Choroid plexus epithelial cell (primary cell): ENCODE results near the gene HAUS8.
A peak's percentile ranks its signal among the peaks of the same experiment; 100 is the strongest.
"Not testable (repeated sequence)": the region's sequence is repeated elsewhere in the genome, so short reads cannot be mapped to it uniquely, and the experiment has no call there.

Experiments used
- DNase-seq: peaks from one replicate; pipeline ENCODE4 v3.0.0-alpha.2; 2010; ENCODE audit warnings: low read depth
- H3K4me3 ChIP-seq: 2 replicates; pipeline ENCODE4 v1.5.1; 2011; ENCODE audit warnings: low read depth, mild to moderate bottlenecking, control low read depth, low read length, moderate library complexity
- TF ChIP-seq, protein P1 (sequence below): conservative IDR thresholded peaks from 2 replicates; pipeline ENCODE4 v1.5.1; 2011; ENCODE audit warnings: low read depth, mild to moderate bottlenecking, control low read depth, inconsistent platforms, low read length, moderate library complexity

Gene HAUS8

GRCh38 chr19:17101686-17102628 is 26.7 kb upstream of the HAUS8 start:
- no peak for DNase-seq
- TF ChIP-seq, protein P1, sequence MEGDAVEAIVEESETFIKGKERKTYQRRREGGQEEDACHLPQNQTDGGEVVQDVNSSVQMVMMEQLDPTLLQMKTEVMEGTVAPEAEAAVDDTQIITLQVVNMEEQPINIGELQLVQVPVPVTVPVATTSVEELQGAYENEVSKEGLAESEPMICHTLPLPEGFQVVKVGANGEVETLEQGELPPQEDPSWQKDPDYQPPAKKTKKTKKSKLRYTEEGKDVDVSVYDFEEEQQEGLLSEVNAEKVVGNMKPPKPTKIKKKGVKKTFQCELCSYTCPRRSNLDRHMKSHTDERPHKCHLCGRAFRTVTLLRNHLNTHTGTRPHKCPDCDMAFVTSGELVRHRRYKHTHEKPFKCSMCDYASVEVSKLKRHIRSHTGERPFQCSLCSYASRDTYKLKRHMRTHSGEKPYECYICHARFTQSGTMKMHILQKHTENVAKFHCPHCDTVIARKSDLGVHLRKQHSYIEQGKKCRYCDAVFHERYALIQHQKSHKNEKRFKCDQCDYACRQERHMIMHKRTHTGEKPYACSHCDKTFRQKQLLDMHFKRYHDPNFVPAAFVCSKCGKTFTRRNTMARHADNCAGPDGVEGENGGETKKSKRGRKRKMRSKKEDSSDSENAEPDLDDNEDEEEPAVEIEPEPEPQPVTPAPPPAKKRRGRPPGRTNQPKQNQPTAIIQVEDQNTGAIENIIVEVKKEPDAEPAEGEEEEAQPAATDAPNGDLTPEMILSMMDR: no peak
- no peak overlapping the region for H3K4me3 ChIP-seq

DNA sequence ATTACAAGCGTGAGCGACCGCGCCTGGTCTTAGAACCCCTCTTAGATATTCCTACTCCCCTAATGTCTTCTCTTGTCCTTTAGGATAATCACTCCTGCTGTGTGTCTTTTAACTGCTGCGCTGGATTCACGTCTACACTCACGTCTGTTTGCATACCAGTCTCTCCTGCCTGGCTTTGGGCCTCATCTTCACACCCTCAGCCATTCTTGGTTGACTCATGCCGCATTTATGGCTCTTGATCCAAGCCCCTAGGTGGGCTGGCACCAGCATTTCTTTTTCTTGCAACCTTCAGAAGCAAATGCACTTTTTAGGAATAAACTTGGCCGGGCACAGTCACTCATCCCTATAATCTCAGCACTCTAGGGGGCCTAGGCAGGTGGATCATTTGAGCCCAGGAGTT is 23.1 kb upstream of the HAUS8 start:
- no peak overlapping the region for H3K4me3 ChIP-seq
- TF ChIP-seq, protein P1: no peak
- no peak for DNase-seq

GRCh38 chr19:17097593-17098126 is 22.4 kb upstream of the HAUS8 start:
- TF ChIP-seq, protein P1: no peak
- H3K4me3 ChIP-seq: no peak overlapping the region
- DNase-seq: peak; percentile 64

GRCh38 chr19:17095141-17095919 is 20.1 kb upstream of the HAUS8 start:
- TF ChIP-seq, protein P1: no peak
- no peak overlapping the region for H3K4me3 ChIP-seq
- peak; percentile 66 for DNase-seq

GRCh38 chr19:17094694-17095093 is 19.4 kb upstream of the HAUS8 start:
- not testable (repeated sequence) for DNase-seq, H3K4me3 ChIP-seq

DNA sequence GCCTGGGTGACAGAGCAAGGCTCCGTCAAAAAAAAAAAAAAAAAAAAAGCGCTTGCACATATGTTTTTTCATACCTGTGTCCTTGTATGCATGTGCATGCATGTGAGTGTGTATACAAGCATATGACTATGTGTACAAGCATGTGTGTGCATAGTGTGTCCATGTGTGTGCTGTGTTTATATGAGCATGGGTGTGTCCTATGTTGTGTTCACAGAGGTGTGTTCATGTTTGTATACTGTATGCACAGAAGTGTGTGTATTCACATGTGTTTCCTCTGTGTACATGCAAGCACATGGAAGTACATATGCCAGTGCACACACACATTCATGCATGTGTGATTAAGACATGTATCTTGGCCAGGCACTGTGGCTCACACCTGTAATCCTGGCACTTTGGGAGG is 17.4 kb upstream of the HAUS8 start:
- no peak overlapping the region for H3K4me3 ChIP-seq
- no peak for DNase-seq
- TF ChIP-seq, protein P1: no peak

GRCh38 chr19:17091758-17092333 is 16.6 kb upstream of the HAUS8 start:
- TF ChIP-seq, protein P1: no peak
- DNase-seq: no peak
- no peak overlapping the region for H3K4me3 ChIP-seq
